CD4-positive, alpha-beta T cell treated with Interleukin-10 for 1 hour (primary cell): ENCODE data around the gene TTF1.
"Not testable (repeated sequence)": the region's sequence is repeated elsewhere in the genome, so short reads cannot be mapped to it uniquely, and the experiment has no call there.

Experiments used
- DNase-seq: peaks from one replicate; pipeline ENCODE4 v3.0.0-alpha.2; 2020

TTF1 gene

GRCh38 chr9:132410642-132411041 lies 4.0 kb upstream of the TTF1 start:
- peak; percentile 36 for DNase-seq

DNA sequence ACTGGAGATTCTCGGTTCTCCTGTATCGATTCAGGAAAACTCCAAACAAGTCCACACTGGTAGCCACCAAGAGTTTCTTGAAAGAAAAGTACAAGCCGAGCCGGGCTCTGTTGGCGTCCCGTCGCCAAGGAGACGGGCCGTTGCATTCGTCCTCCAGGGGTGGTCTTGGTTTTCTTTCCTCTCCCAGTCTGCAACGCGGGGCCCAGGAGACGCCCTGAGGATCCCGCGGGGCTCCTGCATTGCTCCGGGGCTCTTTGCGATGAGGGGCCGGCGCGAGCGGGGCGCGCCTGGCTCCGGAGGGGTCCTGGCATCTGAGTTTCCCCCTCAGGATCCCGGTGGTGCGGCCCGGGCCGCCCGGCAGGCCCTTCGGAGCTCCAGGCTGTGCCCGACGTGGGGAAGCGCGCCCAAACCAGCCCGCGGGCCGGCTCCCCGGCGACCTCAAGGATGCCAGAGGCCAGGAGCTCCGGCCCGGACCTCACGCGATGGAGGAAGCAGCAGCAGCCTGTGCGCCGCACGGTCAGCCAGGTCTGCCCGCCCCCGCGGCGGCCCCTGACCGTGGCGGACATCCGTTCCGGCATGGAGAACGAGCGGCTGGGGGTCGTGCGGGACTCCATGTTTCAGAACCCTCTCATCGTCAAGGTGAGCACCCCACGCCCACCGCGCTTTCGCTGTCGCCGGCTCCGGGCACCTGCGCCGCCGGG lies 3.3 kb upstream of the TTF1 start, which contains the start of gene CFAP77:
CFAP77 (plus strand) TSS at position 384 of the 701 bp plus-strand sequence; CDS start at position 445, 61 bp downstream.
- DNase-seq, result peak; percentile 45

DNA sequence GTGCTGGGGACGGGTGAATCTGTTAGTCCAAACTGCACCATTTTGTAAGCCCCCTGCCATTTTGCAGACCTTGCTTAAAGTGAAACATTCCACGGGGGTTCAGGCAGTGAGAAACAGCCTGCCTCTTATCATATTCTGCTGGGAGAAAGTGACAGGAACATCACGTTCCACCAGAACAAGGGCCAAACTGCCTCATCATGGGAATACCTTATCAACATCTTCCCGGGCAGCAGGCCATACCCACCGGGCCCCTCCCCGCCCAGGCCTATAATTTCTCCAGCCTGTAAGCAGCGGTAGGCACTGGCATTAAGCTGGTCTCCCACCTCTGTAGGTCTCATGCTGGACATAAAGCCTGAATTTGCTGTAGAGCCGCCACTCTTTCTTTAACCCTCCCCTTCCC lies 1.9 kb upstream of the TTF1 start:
- no peak for DNase-seq

GRCh38 chr9:132407196-132407595 lies 556 bp upstream of the TTF1 start:
- no peak for DNase-seq

GRCh38 chr9:132404228-132404881 lies 2.3 kb downstream of the TTF1 start:
- peak; percentile 34 for DNase-seq

- DNase-seq, result no peak
These were observed 4.8 kb downstream of the TTF1 start for GRCh38 chr9:132401824-132402223.

GRCh38 chr9:132395560-132395959 lies 11.1 kb downstream of the TTF1 start:
- no peak for DNase-seq

DNA sequence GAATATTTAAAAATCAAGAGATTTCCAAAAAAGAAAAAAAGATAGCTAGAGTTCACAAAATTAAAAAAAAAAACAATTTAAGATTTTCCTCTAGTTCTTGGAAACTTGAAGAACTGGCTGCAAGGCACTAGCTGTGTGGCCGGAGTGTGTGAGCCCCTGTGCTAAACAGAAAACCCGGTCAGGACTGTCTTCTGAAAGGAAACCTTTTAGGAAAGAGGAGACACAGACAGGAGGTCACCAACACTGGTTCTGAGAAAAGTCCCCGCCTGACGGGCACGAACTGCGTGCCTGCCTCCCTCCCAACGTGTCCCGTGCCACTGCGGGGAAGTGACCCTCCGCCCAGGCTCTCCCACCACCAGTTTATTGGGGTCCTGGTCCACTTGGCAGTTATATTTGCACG lies 15.2 kb downstream of the TTF1 start:
- no peak for DNase-seq

- no peak for DNase-seq
These were observed 15.7 kb downstream of the TTF1 start for GRCh38 chr9:132390966-132391365.

DNA sequence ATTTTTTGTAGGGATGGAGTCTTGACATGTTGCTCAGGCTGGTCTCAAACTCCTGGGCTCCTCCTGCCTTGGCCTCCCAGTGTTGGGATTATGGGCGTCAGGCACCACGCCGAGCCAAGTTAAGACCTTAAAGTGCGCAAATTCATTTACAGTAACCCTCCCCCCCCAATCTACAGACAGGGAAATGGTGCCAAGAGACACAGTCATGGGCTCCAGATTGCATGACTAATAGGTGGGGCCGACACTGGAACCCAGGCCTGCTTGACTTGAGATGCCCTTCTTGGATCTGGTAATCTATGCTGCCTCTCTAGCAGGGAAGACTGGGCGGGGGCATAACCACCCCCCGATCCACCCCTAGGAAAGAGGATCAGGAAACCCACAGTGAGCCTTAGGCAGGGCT lies 19.5 kb downstream of the TTF1 start:
- no peak for DNase-seq

DNA sequence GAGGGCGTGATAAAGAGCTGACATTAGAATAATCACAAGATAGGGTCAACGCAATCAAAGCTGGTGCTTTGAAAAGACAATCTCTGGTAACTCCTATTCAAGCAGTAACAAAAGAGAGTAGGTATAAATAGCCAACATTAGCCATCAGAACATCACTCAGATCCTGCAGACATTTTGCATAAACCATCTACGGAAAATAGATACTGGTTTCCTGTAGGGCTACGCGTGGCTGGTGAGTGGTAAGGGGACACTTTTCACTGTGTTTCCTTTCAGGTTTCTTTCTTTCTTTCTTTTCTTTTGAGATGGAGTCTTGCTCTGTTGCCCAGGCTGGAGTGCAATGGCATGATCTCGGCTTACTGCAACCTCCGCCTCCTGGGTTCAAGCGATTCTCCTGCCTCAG lies 22.3 kb downstream of the TTF1 start:
- no peak for DNase-seq

DNA sequence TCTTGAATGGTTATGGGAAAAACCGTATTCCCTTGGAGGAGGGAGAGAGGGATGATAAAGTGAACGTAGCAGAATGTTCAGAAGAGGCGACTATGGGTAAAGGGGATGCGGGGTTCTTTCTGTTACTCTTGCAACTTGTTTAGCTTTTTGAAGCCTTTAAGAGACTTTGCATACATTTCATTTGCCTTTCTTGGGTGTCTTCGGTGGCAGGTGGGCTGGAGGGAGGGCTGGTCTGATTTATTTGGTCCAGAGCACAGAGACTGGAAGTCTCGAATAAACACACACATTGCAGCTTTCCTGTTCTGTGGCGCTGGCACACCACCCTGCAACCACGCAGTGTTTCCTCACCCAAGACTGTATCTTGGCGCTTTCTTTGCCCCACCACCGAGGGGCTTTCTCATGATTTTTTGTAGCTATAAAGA lies 23.2 kb downstream of the TTF1 start:
- DNase-seq, result no peak

- DNase-seq, result no peak
These were observed 24.6 kb downstream of the TTF1 start for GRCh38 chr9:132381966-132382541.

GRCh38 chr9:132378416-132378815 lies 28.2 kb downstream of the TTF1 start:
- not testable (repeated sequence) for DNase-seq

GRCh38 chr9:132377769-132378168 lies 28.9 kb downstream of the TTF1 start:
- DNase-seq, result not testable (repeated sequence)

DNA sequence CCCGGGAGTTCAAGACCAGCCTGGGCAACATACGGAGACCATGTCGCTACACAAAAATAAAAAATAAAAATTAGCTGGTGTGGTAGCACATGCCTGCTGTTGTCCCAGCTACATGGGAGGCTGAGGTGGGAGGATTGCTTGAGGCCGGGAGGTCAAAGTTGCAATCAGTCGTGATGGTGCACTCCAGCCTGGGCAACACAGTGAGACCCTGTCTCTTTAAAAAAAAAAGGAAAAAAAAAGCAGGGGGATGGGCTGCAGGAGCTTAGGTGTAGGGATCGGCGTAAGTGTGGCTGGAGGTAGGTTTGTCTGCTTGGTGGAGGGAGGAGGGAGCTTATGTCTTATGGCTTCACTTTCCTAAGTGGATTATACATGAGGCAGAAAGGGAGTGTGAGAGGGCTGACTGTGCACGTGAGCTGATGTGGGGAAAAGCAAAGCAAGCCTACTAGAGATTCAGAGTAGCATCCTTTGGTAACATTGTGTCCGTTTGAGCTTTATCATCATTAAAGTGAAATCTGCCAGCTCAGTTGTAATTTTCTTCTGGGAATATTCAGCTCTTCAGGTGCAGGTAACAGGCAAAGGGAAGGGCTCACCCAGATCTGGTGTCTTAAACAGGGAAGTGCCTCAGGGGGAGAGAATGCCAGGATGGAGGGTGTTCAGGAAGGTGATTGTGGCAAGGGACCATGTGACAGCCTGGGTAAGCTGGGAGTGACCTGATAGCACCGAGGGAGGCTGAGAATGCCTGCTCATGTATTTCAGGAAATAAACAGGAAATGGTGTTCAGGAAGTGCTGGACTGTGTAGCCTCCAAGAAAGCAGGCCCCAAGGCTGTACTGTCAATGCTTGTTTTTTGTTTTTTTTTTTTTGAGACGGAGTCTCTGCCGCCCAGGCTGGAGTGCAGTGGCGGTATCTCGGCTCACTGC lies 34.2 kb downstream of the TTF1 start:
- DNase-seq, result peak; percentile 13

DNA sequence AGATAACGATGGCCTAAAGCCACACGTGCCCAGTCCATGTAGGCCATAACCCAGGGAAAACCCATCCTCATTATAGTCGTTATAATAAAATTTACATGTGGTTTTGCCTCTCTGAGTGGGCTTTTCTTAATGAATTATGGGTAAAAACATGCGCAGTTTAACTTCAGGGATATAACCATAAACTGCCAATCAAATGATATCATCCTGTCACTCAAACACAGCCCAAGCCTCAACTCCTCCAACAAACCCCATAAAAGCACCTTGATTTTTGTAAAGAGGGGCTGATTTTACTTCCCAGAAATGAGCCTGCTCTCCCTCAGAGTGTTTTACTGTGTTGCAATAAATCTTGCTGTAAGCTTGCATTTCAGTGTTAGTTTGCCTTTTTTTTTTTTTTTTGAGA lies 36.0 kb downstream of the TTF1 start:
- no peak for DNase-seq

DNA sequence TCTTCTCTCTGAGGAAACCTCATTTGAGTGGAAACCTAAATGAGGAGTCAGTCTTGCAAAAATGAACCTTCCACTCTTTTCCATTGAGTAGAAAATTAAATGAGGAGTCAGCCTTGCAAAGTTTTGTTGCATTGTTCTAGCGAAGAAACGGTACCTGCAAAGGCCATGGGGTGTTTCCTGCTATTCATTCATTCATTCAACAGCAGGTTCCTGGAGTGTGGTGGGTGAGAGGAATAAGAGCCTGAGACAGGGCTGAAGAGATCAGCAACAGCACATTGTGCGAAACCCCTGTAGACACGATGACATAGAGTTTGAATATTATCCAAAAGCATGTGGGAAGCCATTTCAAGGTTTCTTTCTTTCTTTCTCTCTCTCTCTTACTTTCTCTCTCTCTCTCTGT lies 37.2 kb downstream of the TTF1 start:
- no peak for DNase-seq

DNA sequence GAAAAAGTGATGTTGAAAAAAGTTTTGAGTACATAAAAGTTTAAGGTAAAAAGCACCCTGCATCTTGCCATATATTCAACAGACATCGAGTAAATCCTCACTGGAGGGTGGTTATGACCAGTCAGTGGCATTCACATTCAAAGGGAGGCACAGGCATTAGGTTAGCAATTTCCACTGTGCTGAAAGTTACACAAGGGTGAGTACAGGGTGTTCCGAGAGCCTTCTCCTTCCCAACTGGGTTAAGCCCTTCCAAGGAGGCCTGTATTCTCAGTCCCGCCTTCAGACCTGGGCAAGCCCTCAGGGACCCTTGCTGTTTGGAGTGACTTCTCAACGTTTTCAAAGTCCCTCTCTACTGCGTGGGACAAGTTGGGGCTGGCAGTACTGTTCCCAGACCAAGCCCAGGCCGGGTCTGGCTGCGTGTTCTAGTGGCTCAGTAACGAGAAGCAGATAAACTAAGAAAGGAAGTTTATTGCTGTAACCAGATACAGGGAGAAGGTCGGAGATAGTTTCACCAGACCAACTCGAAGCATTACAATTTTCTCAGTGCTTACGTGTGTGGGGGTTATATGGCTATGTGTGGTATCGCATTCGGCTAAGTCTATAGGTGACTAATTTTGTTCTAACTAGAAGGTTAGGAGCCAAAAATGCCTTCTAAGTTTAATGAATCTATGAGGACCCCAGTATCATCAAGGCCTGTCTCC lies 38.9 kb downstream of the TTF1 start:
- DNase-seq, result no peak

GRCh38 chr9:132366481-132366880 lies 40.2 kb downstream of the TTF1 start:
- DNase-seq, result no peak

- DNase-seq, result no peak
These were observed 40.7 kb downstream of the TTF1 start for GRCh38 chr9:132365986-132366385.

- DNase-seq, result no peak
These were observed 42.6 kb downstream of the TTF1 start for GRCh38 chr9:132364068-132364467.

- DNase-seq, result no peak
These were observed 48.9 kb downstream of the TTF1 start for GRCh38 chr9:132357764-132358163.
